Skin epidermis (tissue), 12 donors: ENCODE results near the gene DNAJB11.
A peak's percentile ranks its signal among the peaks of the same experiment; 100 is the strongest.
"Not testable (repeated sequence)": the region's sequence is repeated elsewhere in the genome, so short reads cannot be mapped to it uniquely, and the experiment has no call there.

Source experiments
- H3K27ac ChIP-seq, 21 experiments: fragments of 200-600 bp; sonication (generic) in 11 of 21; one replicate each; pipeline ENCODE4 v1.5.0; 2020; ENCODE audit warnings: mild to moderate bottlenecking in 3 of 21, inconsistent platforms in 2 of 21, moderate library complexity in 2 of 21
- H3K4me3 ChIP-seq, 7 experiments: fragments of 200-600 bp; sonication (generic) in 2 of 7; one replicate each; pipeline ENCODE4 v1.5.0; 2020; ENCODE audit warnings: inconsistent platforms in 2 of 7, mild to moderate bottlenecking in 2 of 7, moderate library complexity in 1 of 7

The DNAJB11 gene

DNA sequence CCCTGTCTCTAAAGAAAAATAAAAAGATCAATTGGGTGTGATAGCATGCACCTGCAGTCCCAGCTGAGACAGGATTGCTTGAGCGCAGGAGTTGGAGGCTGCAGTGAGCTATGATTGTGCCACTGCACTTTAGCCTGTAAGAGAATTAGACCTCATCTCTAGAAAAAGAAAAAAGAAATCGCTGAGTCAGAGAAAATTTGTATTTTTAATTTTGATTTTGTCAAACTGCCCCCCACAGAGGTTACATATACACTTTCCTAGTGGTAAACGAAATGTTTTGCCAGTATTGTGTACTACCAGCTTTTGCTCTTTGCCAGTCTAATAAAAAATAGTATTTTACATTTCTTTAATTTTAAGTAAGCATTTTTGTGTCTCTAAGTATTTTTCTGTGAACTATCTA lies 21.0 kb upstream of the DNAJB11 start:
- H3K4me3 ChIP-seq: no peak overlapping the region
- H3K27ac ChIP-seq: no peak overlapping the region

DNA sequence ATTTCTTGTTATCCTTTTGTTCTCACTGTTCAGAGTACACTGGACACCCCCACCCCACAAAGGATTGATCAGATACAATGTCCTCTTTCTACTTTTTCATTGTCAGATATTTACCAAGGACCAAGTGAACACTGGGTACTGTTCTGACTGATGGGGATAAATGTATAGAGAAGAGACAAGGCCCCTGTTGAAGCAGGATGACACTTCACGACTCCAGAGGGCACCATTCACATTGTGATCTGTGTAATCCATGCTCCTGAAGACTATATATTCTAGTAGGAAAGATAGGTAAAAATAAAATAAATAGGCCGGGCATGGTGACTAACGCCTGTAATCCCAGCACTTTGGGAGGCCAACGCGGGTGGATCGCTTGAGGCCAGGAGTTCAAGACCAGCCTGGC lies 19.1 kb upstream of the DNAJB11 start:
- no peak overlapping the region for H3K4me3 ChIP-seq
- H3K27ac ChIP-seq: no peak overlapping the region

DNA sequence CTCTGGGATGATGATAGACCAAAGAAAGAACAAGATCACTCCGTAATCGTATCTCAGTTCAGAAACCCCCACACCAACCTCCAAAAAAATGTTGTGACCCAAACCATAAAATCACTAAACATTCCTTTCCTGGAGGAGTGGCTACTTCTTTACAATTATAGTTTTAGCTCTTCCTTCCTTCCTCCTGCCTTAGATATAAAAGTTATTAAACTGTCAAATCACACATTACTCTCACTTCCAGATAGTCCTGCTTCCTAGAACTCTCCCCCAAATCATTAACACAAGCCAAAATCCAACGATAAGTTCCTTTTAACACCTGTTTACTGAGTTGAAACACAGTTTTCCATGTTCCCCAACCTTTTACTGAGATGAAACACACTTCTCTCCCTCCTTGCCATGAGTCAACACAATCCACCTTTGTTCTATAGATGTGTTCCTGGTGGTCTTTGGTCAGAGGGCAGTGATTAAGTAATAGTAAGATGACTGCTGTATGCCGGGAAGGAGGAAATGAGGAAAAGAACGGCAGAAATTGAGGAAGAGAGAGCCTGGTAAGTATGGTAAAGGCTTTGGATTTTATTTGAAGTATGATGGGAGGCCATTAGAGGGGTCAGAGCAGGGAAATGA lies 18.0 kb upstream of the DNAJB11 start:
- Histone ChIP-seq H3K27ac (no peak overlapping the region), H3K4me3 (no peak overlapping the region)

DNA sequence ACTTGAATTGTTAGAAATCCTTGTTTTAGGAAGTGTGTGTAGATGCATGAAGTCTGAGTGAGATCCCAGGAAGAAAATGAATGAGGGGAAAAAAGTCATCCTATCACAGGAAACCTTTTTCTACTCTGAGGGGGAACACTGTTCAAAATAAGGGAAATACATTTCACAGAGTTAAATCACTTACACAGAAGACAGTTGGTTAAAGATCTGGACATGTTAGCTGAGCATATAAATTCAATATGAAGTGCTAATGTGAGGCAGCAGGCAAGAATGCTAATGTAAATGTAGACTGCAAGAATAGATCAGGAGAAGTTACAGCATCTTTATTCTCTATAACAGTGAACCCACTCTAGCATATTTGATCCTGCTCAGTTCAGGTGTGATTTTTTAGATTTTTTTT lies 5.9 kb upstream of the DNAJB11 start:
- Histone ChIP-seq H3K27ac (no peak overlapping the region), H3K4me3 (no peak overlapping the region)

DNA sequence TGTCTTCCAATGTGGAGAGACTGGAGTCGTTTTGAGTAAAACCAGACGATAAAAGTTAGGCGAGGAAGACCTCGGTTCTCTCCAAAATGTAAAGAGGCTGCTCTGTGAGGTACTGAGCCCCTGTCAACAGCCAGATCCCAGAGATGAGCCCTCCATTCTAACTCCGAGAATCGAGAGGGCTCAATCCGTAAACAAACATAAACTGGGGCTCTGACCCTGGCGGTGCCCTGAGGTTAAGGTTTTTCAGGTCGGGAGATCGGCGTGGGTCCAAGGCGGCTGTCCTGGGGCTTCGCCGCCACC lies 3.8 kb upstream of the DNAJB11 start:
- Histone ChIP-seq H3K4me3 (peak overlapping the region; percentile 58 to 95 (median 85)), H3K27ac (peak overlapping the region; percentile 63 to 96 (median 91))

DNA sequence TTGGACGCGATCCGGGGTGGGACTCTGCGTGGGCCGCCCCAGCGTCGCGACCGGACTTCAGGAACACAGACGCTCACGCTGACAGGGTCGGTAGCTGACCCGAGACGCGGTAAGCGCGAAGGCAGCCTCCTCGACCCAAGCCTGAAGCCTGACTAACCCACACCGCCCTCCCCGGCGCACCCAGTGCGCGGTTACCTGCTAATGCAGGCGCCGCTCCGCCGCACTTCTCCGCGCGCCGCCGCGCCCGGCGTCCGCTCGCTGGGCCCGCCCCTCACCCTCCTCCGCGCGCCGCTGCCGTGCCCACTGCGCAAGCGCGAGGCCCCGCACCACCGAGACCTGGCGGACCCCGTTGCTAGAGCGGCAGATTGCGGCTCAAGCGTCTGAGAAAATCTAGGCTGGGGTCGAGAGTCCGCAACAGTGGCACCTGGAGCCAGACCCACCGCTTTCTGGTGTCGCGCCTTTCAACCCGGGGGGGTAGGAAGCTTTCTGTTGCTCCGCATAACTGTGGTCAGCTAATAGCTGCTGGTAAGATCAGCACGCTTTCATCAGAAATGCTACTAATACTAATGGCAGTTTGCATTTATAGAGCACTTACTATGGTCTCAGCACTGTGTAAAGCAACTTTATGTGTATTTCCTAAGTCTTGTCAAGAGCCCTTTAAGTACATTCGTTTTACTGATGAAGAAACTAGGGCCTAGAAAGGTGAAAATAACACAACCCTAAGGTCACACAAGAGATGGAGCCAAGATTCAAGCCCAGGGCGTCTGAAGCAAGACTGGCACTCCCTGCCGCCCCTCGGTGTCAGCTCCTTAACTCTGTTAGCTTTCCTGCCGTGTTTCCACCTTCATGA lies 3.2 kb upstream of the DNAJB11 start, which contains the start of gene TBCCD1:
Gene TBCCD1, minus strand, starts transcription at position 268 of the 850 bp plus-strand sequence. CDS start 3,010 bp downstream, outside the sequence.
- peak within 1 kb of the TSS; percentile 63 to 96 (median 91) for H3K27ac ChIP-seq
- peak within 1 kb of the TSS; percentile 58 to 95 (median 85) for H3K4me3 ChIP-seq

DNA sequence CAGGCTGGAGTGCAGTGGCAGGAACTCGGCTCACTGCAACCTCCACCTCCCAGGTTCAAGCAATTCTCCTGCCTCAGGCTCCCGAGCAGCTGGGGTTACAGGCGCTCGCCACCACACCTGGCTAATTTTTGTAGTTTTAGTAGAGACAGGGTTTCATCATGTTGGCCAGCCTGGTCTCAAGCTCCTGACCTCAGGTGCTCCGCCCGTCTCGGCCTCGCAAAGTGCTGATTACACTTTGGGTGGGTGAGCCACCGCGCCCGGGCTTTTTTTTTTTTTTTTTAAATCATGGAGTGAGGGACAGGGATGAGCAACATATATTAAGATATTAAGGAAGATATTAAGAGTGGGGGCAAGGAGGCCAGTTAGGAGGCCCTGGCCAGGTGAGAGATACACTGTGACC lies 1.2 kb upstream of the DNAJB11 start:
- Histone ChIP-seq H3K27ac (peak overlapping the region in 4 of 21 experiments; percentile 10 to 86 (median 55)), H3K4me3 (peak overlapping the region in 2 of 7 experiments; percentile 65 to 94)

DNA sequence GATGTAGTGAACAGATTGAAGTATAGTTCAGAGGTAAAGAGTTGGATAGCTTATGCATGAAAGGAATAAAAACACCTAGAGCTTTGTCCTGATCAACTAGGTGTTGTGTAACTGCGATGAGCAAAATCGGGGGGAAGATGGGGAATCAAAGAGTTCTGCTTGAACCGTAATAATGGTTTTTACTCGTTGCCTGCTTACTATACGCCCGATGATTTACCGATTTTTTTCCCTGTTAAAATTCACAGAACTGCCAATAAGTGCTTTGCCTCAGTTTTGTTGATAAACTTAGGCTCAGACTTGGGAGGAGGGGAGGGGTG lies 783 bp upstream of the DNAJB11 start:
- H3K27ac ChIP-seq: peak overlapping the region in 15 of 21 experiments; percentile 10 to 91 (median 50)

DNA sequence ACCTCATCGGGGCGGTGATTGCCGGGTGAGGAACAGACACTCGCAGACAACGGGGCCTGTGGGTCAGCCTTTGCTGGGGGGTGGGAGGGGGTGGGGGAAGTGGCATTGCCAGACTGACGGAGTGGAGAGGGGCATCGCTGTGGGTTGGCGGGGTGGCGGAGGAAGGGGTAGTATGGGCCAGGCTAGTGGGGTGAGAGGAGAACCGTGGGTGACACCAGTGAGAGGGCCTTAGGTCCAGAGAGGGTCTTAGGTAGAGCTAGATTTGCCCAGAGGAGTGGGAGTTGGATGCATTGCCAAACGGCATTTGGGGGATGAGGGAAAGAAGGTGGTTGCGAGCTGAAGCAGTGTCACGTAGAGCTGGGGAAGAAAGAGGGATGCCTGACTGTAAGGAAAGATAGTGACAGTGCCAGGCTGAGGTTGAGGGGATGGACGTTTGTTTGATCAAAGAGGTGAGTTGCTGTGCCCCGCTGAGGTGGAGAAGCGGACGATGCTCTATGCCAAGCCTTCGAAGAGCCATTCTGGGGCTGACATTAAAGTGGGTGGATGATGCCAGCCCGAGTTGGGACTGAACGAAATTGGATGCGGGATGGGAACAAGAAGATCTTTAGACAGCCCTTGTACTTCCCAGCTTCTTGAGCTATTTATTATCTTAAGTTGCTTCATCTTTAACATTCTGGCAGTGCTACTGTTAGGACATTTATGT lies 572 bp downstream of the DNAJB11 start:
- Histone ChIP-seq H3K4me3 (peak overlapping the region; percentile 65 to 96 (median 84)), H3K27ac (peak overlapping the region; percentile 71 to 97 (median 95))

More for the DNA sequence above, 783 bp upstream of the DNAJB11 start:
- peak overlapping the region; percentile 41 to 96 (median 78) for H3K4me3 ChIP-seq

DNA sequence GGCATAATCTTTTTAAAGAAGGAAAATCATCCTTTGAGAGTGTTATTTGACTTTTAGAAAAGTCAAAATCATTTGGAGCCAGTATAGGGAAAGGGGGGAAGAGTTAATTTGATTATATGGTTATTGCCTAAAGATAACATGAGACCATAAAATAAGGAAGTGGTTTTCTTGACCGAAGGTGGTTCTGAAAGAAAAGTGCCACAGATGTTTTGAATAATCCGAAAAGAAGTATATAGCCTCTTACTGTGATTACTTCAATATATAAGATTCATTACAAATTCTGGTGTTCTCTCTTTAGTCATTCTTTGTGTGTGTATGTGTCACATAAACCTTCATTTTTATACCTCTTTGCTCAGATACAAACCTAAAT lies 1.1 kb downstream of the DNAJB11 start:
- Histone ChIP-seq H3K27ac (peak overlapping the region in 4 of 21 experiments; percentile 90 to 95 (median 95)), H3K4me3 (peak overlapping the region in 6 of 7 experiments; percentile 65 to 96 (median 81))

DNA sequence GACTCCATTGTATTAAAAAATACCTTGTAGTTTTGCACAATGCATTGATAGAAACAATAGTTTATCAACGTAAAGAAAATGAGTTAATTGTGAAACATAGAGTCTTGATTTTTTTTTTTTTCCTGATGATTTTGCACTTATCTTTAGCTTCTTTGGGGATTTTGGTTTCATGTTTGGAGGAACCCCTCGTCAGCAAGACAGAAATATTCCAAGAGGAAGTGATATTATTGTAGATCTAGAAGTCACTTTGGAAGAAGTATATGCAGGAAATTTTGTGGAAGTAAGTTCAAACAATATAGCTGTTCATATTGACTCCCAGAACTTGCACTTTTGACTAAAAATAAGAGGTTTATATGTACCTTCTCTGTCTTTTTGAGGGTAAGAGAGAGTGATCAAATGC lies 7.0 kb downstream of the DNAJB11 start:
- Histone ChIP-seq H3K4me3 (no peak overlapping the region), H3K27ac (no peak overlapping the region)

DNA sequence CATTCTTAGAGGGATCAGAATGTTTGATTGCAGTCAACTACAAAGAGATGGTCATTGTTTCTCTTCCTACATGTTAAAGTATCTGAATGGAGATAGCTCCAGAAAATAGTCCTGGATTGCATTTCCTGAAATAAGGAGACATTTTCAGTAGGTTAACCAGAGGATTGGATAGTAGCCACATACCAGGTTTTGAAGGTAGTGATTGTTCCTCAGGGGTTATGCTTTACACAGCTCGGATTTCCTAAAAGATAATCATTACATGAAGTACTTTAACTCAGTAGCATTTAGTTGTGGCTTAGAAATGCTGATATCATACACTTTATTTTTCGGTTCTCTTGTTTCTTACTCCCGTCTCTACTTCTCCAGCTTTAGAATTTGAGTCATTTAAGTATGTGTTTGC lies 10.3 kb downstream of the DNAJB11 start:
- Histone ChIP-seq H3K27ac (no peak overlapping the region), H3K4me3 (no peak overlapping the region)

DNA sequence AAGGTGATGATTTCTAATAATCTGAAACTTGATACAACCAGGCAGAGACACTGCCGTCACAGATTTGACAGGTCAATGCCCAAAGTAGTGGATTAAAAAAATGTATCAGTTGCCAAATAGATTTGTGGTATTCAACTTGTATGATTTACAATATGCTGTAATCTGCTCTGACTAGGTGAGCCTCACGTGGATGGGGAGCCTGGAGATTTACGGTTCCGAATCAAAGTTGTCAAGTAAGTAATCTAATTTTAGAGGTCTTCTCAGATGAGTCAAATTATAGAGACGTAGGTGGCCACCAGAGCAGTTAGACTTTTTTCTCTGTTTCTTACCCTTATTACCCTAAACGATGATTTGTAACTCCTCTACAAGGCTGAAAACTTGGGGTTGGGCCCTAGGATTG lies 12.0 kb downstream of the DNAJB11 start:
- Histone ChIP-seq H3K4me3 (no peak overlapping the region), H3K27ac (no peak overlapping the region)

DNA sequence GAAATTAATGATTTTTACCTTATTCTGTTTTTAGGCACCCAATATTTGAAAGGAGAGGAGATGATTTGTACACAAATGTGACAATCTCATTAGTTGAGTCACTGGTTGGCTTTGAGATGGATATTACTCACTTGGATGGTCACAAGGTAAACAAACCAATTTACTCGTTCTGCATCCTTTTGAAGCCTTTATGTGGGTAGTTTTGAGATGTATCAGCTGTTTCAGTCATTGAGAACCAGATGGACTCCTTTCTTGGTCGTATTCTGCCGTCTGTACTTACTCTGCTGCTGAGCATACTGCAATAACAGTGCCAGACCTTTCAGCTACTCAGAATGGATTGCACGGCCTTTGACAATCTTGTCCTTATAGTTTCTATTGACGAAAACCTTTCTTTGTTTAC lies 13.3 kb downstream of the DNAJB11 start:
- no peak overlapping the region for H3K4me3 ChIP-seq
- no peak overlapping the region for H3K27ac ChIP-seq

DNA sequence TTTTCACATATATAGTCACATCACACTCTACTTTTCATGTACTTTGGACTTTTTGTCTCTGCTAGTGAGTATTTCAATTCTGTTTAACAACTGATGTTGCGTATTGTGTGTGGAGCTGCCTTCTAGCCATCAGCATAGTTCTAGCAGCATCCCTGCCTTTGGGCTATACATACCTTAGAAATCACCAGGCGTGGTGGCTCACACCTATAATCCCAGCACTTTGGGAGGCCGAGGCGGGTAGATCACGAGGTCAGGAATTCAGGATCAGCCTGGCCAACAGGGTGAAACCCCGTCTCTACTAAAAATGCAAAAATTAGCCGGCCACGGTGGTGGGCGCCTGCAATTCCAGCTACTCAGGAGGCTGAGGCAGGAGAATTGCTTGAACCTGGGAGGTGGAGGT lies 15.7 kb downstream of the DNAJB11 start:
- not testable (repeated sequence) for H3K4me3 ChIP-seq, H3K27ac ChIP-seq

DNA sequence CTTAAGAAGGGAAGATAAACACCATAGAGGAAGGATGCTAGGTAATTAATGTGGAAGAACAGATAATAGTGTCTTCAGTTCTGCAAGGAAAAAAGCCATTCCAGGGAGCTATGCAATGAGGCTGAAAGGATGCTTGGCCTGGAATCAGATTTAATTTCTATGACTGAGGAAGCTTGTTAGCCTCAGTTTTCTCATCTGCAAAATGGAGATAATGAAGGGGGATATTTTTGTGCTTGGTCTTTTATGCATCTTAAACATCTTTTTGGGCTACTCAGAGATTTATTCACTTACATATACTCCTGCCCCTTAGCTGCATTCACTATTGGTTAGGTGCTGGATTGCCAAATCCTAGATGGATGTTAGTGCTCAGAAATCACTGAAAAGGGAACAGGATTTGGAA lies 16.7 kb downstream of the DNAJB11 start:
- Histone ChIP-seq H3K27ac (no peak overlapping the region), H3K4me3 (no peak overlapping the region)

DNA sequence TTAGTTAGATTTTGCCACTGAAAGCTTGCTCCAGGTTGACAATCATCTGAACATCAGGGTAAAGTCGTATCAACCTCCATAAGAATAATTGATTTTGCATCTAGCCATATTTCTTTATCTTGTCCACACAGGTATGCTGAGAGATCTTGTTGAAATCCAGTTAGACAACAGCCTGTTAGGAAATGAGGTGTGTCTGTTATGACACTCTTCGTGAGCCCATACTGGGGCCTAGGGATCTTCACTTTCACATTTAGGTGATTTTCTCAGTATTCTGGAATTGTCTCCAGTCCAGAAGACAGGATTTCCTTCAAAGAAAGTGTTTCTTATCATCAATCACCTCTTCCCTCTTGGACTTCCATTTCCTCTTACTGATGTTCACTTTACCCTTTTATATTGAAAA lies 18.1 kb downstream of the DNAJB11 start:
- Histone ChIP-seq H3K27ac (peak overlapping the region in 7 of 21 experiments; percentile 5 to 54 (median 29)), H3K4me3 (no peak overlapping the region)

DNA sequence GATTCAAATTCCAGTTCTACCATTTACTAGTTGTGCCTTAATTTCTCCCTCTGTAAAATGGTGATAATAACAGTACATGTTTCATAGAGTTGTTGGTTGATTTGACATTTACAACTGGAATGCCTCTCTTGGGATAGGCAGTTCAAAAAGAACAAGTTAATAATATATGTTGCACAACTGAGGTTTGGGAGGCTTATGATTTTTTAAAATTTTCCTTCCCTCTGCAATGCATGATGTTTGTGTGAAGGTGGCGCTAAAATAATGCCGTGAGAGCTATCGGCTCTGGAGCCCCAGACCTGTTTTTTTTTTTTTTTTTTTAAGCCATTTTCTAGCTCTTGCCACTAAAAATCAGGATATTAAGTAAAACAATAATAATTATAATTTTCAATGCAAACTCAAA lies 18.6 kb downstream of the DNAJB11 start:
- Histone ChIP-seq H3K27ac (peak overlapping the region in 5 of 21 experiments; percentile 5 to 37 (median 29)), H3K4me3 (no peak overlapping the region)

DNA sequence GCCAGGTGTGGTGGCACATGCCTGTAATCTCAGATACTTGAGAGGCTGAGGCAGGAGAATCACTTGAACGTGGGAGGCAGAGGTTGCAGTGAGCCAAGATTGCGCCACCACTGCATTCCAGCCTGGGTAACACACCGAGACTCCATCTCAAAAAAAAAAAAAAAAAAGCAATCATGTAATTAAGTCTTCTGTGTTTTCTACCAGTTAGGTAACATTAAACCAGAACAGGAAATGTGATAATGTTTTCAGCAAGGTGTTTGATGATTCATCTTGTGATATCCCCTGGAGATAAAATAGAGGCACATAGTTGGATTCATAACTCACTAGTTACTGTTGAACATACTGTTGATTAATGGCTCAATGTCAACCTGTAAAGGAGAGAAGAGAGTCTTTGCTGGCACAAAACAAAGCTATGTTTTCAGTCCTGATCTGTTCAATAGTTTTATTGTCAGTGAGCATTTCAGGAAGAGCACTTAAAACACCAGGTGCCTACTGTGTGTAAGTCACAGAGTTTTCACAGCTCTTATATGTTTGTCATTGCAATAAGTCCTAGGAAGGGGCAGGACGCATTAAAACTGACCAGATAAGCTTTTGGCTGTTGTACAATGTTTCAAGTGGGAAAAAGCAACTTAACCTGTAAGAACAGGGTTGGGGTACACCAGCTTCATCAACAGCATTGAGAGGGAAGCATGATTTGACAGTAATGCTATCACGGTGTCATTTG lies 19.5 kb downstream of the DNAJB11 start:
- Histone ChIP-seq H3K4me3 (no peak overlapping the region), H3K27ac (peak overlapping the region in 3 of 21 experiments; percentile 19 to 52 (median 41))
